K562 (cell line): ENCODE measurements around the gene CLHC1. TPM values are rescaled to one million over a fixed set of nuclear protein-coding genes. Genes with fewer than 3 reads are reported as not detected.

Source experiments
- ATF7 ChIP-seq: fragments of 450-650 bp; IDR thresholded peaks from 2 replicates; pipeline ENCODE4 v1.7.1; 2014; ENCODE audit warnings: mild to moderate bottlenecking, moderate library complexity
- CHD1 ChIP-seq: fragments of 200-600 bp; sonication (generic); IDR thresholded peaks from one replicate; pipeline ENCODE4 v1.6.1; 2012; ENCODE audit warnings: mild to moderate bottlenecking, moderate library complexity, low read length, inconsistent platforms
- CLOCK ChIP-seq: fragments of 250-450 bp; sonication (Bioruptor Pico); IDR thresholded peaks from 2 replicates; pipeline ENCODE4 v1.4.0; 2020; ENCODE audit warnings: mild to moderate bottlenecking, moderate library complexity, borderline replicate concordance
- CTCFL ChIP-seq: IDR thresholded peaks from 2 replicates; pipeline ENCODE4 v1.6.1; 2011; ENCODE audit warnings: borderline replicate concordance, low read depth, mild to moderate bottlenecking, moderate library complexity, low read length; ENCODE audit not compliant: insufficient read depth, poor library complexity, severe bottlenecking
- FOXJ2 ChIP-seq: fragments of 200-800 bp; sonication (Bioruptor generic); IDR thresholded peaks from 2 replicates; pipeline ENCODE4 v1.6.1; 2016; ENCODE audit warnings: missing genetic modification characterization, missing compliant biosample characterization
- HMGN3 ChIP-seq: IDR thresholded peaks from 2 replicates; pipeline ENCODE4 v1.6.1; 2011; ENCODE audit warnings: borderline replicate concordance, low read depth, mild to moderate bottlenecking, mixed read lengths, low read length; ENCODE audit not compliant: insufficient read length; ENCODE audit errors: extremely low read depth
- HNRNPK ChIP-seq: fragments of 200-400 bp; formaldehyde crosslinking; IDR thresholded peaks from one replicate; pipeline ENCODE4 v1.6.1; 2018; ENCODE audit warnings: mild to moderate bottlenecking, low read depth, low read length; ENCODE audit not compliant: poor library complexity, severe bottlenecking
- KLF6 ChIP-seq: fragments of 250-450 bp; sonication (Bioruptor Pico); IDR thresholded peaks from 2 replicates; pipeline ENCODE4 v1.4.0; 2020; ENCODE audit warnings: mild to moderate bottlenecking, moderate library complexity, borderline replicate concordance
- MED1 ChIP-seq: sonication (generic); formaldehyde crosslinking; IDR thresholded peaks from 2 replicates; pipeline ENCODE4 v1.8.1; 2023; ENCODE audit warnings: missing genetic modification reagents, borderline replicate concordance
- MTF1 ChIP-seq: fragments of 250-450 bp; sonication (Bioruptor Pico); IDR thresholded peaks from 2 replicates; pipeline ENCODE4 v1.9.0; 2021; ENCODE audit warnings: moderate library complexity, mild to moderate bottlenecking, inconsistent platforms, borderline replicate concordance
- PATZ1 ChIP-seq: fragments of 250-450 bp; sonication (Bioruptor Pico); IDR thresholded peaks from 2 replicates; pipeline ENCODE4 v1.5.0; 2020; ENCODE audit warnings: mild to moderate bottlenecking, borderline replicate concordance
- POLR2AphosphoS5 ChIP-seq: IDR thresholded peaks from 2 replicates; pipeline ENCODE4 v1.6.1; 2011; ENCODE audit warnings: mild to moderate bottlenecking, low read depth, low read length, moderate library complexity; ENCODE audit not compliant: control insufficient read depth, insufficient read depth
- RBM17 ChIP-seq: fragments of 200-400 bp; formaldehyde crosslinking; IDR thresholded peaks from 2 replicates; pipeline ENCODE4 v1.6.1; 2017; ENCODE audit warnings: low read depth, mild to moderate bottlenecking, low read length, borderline replicate concordance
- SMARCA5 ChIP-seq: fragments of 450-650 bp; IDR thresholded peaks from 2 replicates; pipeline ENCODE4 v1.6.1; 2016
- SMARCE1 ChIP-seq: fragments of 450-650 bp; IDR thresholded peaks from 2 replicates; pipeline ENCODE4 v1.7.1; 2016; ENCODE audit warnings: mild to moderate bottlenecking
- STAT5A ChIP-seq: IDR thresholded peaks from 2 replicates; pipeline ENCODE4 v1.6.1; 2012; ENCODE audit warnings: low read length, inconsistent platforms, borderline replicate concordance
- TCFL5 ChIP-seq: fragments of 250-450 bp; sonication (Bioruptor Pico); conservative IDR thresholded peaks from 2 replicates; pipeline ENCODE4 v1.6.1; 2021; ENCODE audit warnings: mild to moderate bottlenecking, moderate library complexity, matching md5 sums
- XRCC4 ChIP-seq: IDR thresholded peaks from one replicate; pipeline ENCODE4 v1.6.1; 2011; ENCODE audit not compliant: insufficient read depth, insufficient read length; ENCODE audit errors: extremely low read depth
- ZNF140 ChIP-seq: fragments of 250-450 bp; sonication (Bioruptor Pico); IDR thresholded peaks from 2 replicates; pipeline ENCODE4 v1.8.0; 2021; ENCODE audit warnings: moderate library complexity, mild to moderate bottlenecking, inconsistent platforms
- ZNF347 ChIP-seq: fragments of 450-650 bp; formaldehyde crosslinking; IDR thresholded peaks from 2 replicates; pipeline ENCODE4 v1.4.0; 2020; ENCODE audit warnings: low read depth, mild to moderate bottlenecking, moderate library complexity
- ZNF77 ChIP-seq: fragments of 250-450 bp; sonication (Bioruptor Pico); IDR thresholded peaks from 2 replicates; pipeline ENCODE4 v1.5.0; 2020
- polyA plus RNA-seq, 8 experiments: library from polyadenylated mRNA; depleted of rRNA in 4 of 8; stranded (reverse) in 5 of 8; unstranded in 3 of 8; fragments of >200 nt; fragmentation: Nextera tagmentation in 2 of 8; fragmentation: Illumina TruSeq in 1 of 8; extraction: Ambion mirVana in 2 of 8; extraction: Trizol in 1 of 8; gene quantifications; 2 replicates each; pipeline versions ENCODE4 v1.2.1 to v1.2.3, GENCODE V29; 2011 to 2014; ENCODE audit warnings: inconsistent platforms in 1 of 8, missing spikeins in 1 of 8
- total RNA-seq, 7 experiments: library from RNA; depleted of rRNA in 6 of 7; stranded (reverse); fragments of >200 nt in 6 of 7; fragmentation: Illumina TruSeq in 2 of 7; extraction: Trizol in 2 of 7; gene quantifications; 2 replicates each; pipeline versions ENCODE4 v1.2.1 to v1.2.3, GENCODE V29; 2011 to 2021; ENCODE audit warnings: low replicate concordance in 1 of 7

The CLHC1 gene
- total and polyA plus RNA-seq, 9 of the 15 experiments (the other 6 are each of a cell fraction or from before 2014, with no cell fraction given), result 3.7 to 14.3 (median 8.6) TPM

GRCh38 chr2:55133467-55134315 lies 98.4 kb downstream of the CLHC1 start (continued):
- TF ChIP-seq PATZ1 (peak; percentile 25; the same call in 1 of the 2 replicates), FOXJ2 (tag) (peak; percentile 97), KLF6 (CRISPR knock-in tag) (no peak), TCFL5 (CRISPR knock-in tag) (no peak), XRCC4 (no peak), ZNF140 (CRISPR knock-in tag) (no peak), SMARCA5 (no peak), CTCFL (no peak), HNRNPK (no peak), MTF1 (CRISPR knock-in tag) (no peak), ZNF77 (CRISPR knock-in tag) (no peak), STAT5A (peak; percentile 17; the same call in 1 of the 2 replicates), CHD1 (no peak), HMGN3 (no peak), CLOCK (CRISPR knock-in tag) (no peak), MED1 (CRISPR knock-in tag) (no peak), ZNF347 (CRISPR knock-in tag) (no peak), ATF7 (peak; percentile 32; the same call in 1 of the 2 replicates), RBM17 (no peak), POLR2AphosphoS5 (peak; percentile 27; the same call in 1 of the 2 replicates), SMARCE1 (peak; percentile 35; the same call in 1 of the 2 replicates)
